ENCODE results near the gene EID1. TPM values are rescaled to one million over a fixed set of nuclear protein-coding genes. Genes with fewer than 3 reads are reported as not detected.

The EID1 gene
- total RNA-seq, 2 experiments from 2014 or later, result 104 to 111 TPM

GRCh38 chr15:48834756-48835155 lies 43.2 kb upstream of the EID1 start:
- BruUV-seq (replicated peaks), result no TSS peak
- Histone ChIP-seq H3K27ac (ENCODE audit: low read depth, low read length, poor library complexity, severe bottlenecking) (no peak overlapping the region), H4K20me1 (ENCODE audit: insufficient read depth, low read length) (no peaks in the 10 kb centered on the region), H3K36me3 (ENCODE audit: insufficient read depth, low read length) (no peaks in the 10 kb centered on the region), H3K4me2 (ENCODE audit: low read length) (no peak overlapping the region), H3K4me1 (ENCODE audit: insufficient read depth, low read length, poor library complexity, severe bottlenecking) (no peaks in the 10 kb centered on the region), H3K79me2 (ENCODE audit: insufficient read depth, low read depth, low read length) (no peaks in the 10 kb centered on the region), H3K9me3 (ENCODE audit: low read length) (no peaks in the 10 kb centered on the region), H3K9me2 (ENCODE audit: insufficient read depth, low read length) (no peaks in the 10 kb centered on the region), H3K4me3 (ENCODE audit: low read depth, low read length, poor library complexity, severe bottlenecking) (no peak overlapping the region), H2AFZ (ENCODE audit: low read length) (no peak overlapping the region)
- intact Hi-C loops (cut with micrococcal nuclease; ENCODE audit: unreplicated experiment), result no loop called here
- CTCF ChIA-PET (ENCODE audit: unreplicated experiment), result no interaction called here
- DNase-seq (ENCODE audit: low spot score), result no peak
- TF ChIP-seq CTCF (conservative IDR thresholded peaks at IDR 0.05; ENCODE audit: low read length), result no peak
- TF ChIP-seq EZH2phosphoT487 (IDR thresholded peaks at IDR 0.05; ENCODE audit: borderline replicate concordance, low read depth, low read length), result no peak
- POLR2A ChIA-PET, result no interaction called here

GRCh38 chr15:48842501-48842900 lies 35.4 kb upstream of the EID1 start:
- Histone ChIP-seq H3K4me1 (ENCODE audit: insufficient read depth, low read length, poor library complexity, severe bottlenecking) (no peaks in the 10 kb centered on the region), H3K9me3 (ENCODE audit: low read length) (no peaks in the 10 kb centered on the region), H2AFZ (ENCODE audit: low read length) (no peak overlapping the region), H3K27ac (ENCODE audit: low read depth, low read length, poor library complexity, severe bottlenecking) (no peak overlapping the region), H3K4me2 (ENCODE audit: low read length) (no peak overlapping the region), H3K36me3 (ENCODE audit: insufficient read depth, low read length) (no peaks in the 10 kb centered on the region), H3K4me3 (ENCODE audit: low read depth, low read length, poor library complexity, severe bottlenecking) (no peak overlapping the region), H3K79me2 (ENCODE audit: insufficient read depth, low read depth, low read length) (no peaks in the 10 kb centered on the region), H4K20me1 (ENCODE audit: insufficient read depth, low read length) (no peaks in the 10 kb centered on the region), H3K9me2 (ENCODE audit: insufficient read depth, low read length) (no peaks in the 10 kb centered on the region)
- intact Hi-C loops (cut with micrococcal nuclease; ENCODE audit: unreplicated experiment), result no loop called here
- ChIA-PET POLR2A (no interaction called here), CTCF (ENCODE audit: unreplicated experiment) (no interaction called here)
- no peak for DNase-seq (ENCODE audit: low spot score)
- no TSS peak for BruUV-seq (replicated peaks)
- TF ChIP-seq CTCF (conservative IDR thresholded peaks at IDR 0.05; ENCODE audit: low read length) (no peak), EZH2phosphoT487 (IDR thresholded peaks at IDR 0.05; ENCODE audit: borderline replicate concordance, low read depth, low read length) (no peak)

DNA sequence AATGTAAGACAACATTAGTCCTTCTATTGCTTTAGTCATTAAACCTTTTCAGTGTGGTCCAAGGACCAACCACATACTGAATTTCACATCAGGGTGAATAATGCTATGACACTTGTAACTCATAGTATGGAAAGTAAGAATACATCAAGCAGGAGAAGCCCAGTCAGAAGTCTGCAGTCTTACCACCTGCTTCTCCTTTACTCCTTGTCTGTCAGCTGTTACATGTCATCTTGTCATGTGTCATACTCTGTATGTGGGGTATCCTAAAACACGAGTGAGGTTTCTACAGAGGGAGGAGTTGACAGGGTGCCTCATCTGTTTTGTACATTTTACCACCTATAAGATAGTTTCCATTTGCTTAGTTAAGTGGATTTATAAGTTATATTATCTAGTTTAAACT lies 32.8 kb upstream of the EID1 start:
- CTCF ChIA-PET (ENCODE audit: unreplicated experiment), result no interaction called here
- intact Hi-C loops (cut with micrococcal nuclease; ENCODE audit: unreplicated experiment), result no loop called here
- no peak overlapping the region for H3K4me3 ChIP-seq (ENCODE audit: low read depth, low read length, poor library complexity, severe bottlenecking)

More for the DNA sequence above, 32.8 kb upstream of the EID1 start:
- Histone ChIP-seq H3K79me2 (ENCODE audit: insufficient read depth, low read depth, low read length) (no peaks in the 10 kb centered on the region), H3K4me2 (ENCODE audit: low read length) (no peak overlapping the region), H2AFZ (ENCODE audit: low read length) (no peak overlapping the region), H4K20me1 (ENCODE audit: insufficient read depth, low read length) (no peaks in the 10 kb centered on the region), H3K9me3 (ENCODE audit: low read length) (no peaks in the 10 kb centered on the region), H3K4me1 (ENCODE audit: insufficient read depth, low read length, poor library complexity, severe bottlenecking) (no peaks in the 10 kb centered on the region), H3K9me2 (ENCODE audit: insufficient read depth, low read length) (no peaks in the 10 kb centered on the region), H3K27ac (ENCODE audit: low read depth, low read length, poor library complexity, severe bottlenecking) (no peak overlapping the region), H3K36me3 (ENCODE audit: insufficient read depth, low read length) (no peaks in the 10 kb centered on the region)
- POLR2A ChIA-PET, result no interaction called here
- no peak for TF ChIP-seq EZH2phosphoT487 (IDR thresholded peaks at IDR 0.05; ENCODE audit: borderline replicate concordance, low read depth, low read length)
- no TSS peak for BruUV-seq (replicated peaks)
- no peak for DNase-seq (ENCODE audit: low spot score)
